A549 treated with Mapracorat at 1 μM for 4 hours (cell line): ENCODE measurements around the gene MGAT4D. TPM values are rescaled to one million over a fixed set of nuclear protein-coding genes. Genes with fewer than 3 reads are reported as not detected.

Source experiments
- total RNA-seq: library from RNA; stranded (reverse); fragments of 200-300 nt; extraction: Qiagen RNA extraction; gene quantifications from 5 replicates; pipeline ENCODE4 v1.2.3, GENCODE V29; 2022

Gene MGAT4D
- not detected in 5 replicates for total RNA-seq

DNA sequence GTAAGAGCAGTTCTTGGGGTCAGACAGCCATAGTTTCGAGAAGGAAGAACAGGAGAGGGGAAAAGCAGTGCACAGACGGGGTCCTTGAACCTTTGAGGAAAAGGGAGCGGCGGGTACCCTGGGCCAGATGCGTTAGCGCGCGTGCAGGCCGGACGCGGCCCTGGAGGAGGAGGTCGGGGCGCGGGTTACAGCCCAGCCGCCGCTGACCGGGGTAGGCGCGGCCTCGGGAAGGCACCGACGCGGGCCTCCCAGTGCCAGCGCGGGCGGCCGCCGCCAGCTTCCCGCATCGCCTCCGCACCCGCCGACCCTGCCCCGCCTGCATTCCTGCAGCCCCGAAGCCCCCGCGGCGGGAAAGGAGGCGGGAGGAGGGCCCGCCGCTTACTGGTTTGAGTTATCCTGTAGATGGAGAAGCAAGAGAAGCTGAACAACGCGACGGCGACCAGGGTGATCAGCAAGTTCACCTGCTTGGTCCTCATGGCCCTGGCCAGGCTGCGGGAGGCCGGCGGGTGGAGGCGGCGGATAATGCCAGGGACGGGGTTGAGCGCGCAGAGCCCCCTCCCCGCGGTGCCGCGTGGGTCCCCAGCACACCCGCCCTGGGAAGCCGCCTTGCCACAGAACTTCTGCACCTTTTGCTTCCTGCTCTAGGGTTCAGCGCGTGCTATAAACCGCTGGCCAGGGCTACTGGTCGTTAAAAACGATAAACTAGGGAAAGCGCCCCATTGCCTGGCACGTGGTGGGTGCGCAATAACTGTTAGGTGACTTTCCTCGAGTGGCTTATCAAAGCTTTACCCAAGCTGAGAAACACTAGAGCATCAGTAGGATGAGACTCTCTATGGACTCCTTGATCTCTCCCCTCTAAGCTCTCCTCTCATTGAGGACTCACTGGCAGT, at the start of gene MGAT4D:
Gene MGAT4D, minus strand, starts transcription at position 547 of the 890 bp plus-strand sequence. Its CDS starts 71 bp downstream, at position 476.

DNA sequence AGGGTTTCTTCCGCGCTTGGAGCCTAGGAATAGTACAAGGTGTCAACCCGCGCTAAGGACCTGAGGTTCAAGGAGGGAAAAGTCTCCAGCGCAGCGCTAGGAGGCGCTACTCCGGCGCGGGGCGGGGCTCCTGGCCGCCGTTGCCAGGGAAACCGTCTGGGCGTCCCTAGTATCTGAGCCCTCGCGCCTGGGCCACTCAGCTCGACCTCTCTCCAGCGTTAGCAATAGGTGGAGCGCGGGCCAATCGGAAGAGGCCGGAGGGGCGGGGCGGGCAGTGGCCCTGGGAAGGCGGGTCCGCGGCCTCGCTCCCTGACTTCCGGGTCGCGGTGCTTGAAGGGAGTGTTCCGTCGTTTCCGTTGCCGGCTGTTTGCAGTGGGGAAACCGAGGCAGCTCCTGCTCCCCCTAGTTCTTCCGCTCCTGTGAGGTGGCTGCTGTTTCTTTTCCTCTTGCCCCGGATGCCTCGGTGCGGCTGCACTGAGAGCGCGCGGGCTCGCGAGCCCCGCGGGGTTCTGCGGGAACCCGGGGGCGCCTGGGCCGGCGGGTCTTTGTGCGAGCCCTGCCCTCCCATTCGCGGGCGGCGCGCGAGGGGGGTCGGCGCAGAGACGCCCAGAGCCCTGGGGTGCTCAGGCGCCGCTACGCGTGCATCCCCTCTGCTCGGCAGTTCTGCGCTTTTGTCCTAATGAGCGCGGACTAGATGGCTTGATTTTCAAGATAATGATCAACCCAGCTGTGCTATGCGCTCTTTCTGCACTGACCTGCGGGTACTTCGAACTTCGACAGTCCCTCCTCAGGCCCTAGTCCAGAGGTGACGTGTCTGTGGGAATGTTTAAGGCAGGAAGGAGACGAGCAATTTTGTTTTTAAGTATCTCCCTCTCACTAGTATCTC, 26.0 kb upstream of the MGAT4D start, which contains the start of gene ELMOD2:
Gene ELMOD2, plus strand, starts transcription at position 312 of the 886 bp plus-strand sequence. CDS start 1,261 bp downstream, outside the sequence.

DNA sequence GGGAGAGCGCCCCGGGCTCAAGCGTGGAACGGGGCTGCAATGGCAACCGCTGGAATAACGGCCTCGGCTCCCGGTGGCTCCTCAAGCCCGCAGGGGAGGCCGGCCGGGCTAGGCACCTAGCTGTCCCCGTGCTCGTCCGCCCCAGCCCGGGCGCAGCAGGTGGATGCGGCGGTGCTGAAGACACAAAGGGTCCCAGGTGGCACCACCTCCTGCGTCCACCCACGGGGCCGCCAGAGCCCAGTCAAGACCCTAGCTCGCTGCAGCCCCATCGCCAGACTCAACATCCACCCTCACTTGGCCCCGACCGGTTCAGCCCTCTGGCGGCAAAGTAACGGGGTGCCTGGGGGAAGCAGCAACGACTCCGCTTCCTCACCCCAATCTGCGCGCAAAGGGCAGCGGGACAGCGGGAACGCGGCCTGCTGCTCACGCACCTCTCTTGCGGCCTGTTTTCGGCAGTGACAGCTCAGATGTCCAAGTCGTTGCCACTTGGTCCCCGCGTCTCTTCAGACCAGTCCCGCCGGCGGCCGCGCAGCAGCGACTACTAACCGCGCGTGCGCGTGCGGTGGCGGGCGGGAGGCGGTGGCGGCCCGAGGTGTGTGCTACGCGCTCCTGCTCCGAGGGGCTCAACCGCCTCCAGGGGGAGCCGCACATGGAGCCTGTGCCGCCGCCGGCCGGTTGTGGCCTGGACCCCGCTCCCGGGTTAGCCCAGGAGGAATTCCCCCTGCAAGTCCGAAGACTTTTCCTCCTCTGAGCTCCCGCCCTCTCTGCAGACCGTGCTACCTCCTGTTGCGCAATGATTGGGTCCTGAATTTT, 70.8 kb downstream of the MGAT4D start, which contains the start of gene CLGN:
Gene CLGN, minus strand, starts transcription at position 543 of the 813 bp plus-strand sequence. CDS start 14,570 bp downstream, outside the sequence.

Other genes with a start within 250 kb of the MGAT4D start
- gene SCOC, start 124.6 kb downstream of the MGAT4D start, total RNA-seq, result 24.1 to 32.2 TPM (median 28.4 TPM) in 5 replicates
- gene CLGN, start 70.6 kb downstream of the MGAT4D start, total RNA-seq, result 4.5 to 5.5 TPM (median 5.3 TPM) in 5 replicates
- gene ELMOD2, start 25.9 kb upstream of the MGAT4D start, total RNA-seq, result 10.1 to 11.3 TPM (median 10.7 TPM) in 5 replicates
- gene UCP1, start 70.7 kb upstream of the MGAT4D start, total RNA-seq, result not detected in 5 replicates